GM18868 (cell line): ENCODE measurements around the gene ZCCHC10.
"Not testable (repeated sequence)": the region's sequence is repeated elsewhere in the genome, so short reads cannot be mapped to it uniquely, and the experiment has no call there.

Experiments
- ATAC-seq: cut with Tn5 transposase; IDR thresholded peaks from one replicate; pipeline ENCODE4 v1.9.1; 2021; ENCODE audit warnings: mild to moderate bottlenecking, moderate library complexity; ENCODE audit not compliant: unreplicated experiment

Gene ZCCHC10

DNA sequence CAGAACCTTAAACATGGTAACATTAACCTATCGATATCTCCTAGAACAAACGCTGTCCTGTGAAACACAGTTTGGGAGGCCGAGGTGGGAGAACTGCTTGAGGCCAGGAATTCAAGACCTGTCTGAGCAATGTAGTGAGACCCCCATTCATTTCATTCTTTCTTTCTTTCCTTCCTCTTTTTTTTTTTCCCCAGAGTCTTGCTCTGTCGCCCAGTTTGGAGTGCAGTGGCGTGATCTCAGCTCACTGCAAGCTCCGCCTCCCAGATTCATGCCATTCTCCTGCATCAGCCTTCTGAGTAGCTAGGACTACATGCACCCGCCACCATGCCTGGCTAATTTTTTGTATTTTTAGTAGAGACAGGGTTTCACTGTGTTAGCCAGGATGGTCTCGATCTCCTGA lies 20.2 kb upstream of the ZCCHC10 start:
- ATAC-seq: not testable (repeated sequence)

DNA sequence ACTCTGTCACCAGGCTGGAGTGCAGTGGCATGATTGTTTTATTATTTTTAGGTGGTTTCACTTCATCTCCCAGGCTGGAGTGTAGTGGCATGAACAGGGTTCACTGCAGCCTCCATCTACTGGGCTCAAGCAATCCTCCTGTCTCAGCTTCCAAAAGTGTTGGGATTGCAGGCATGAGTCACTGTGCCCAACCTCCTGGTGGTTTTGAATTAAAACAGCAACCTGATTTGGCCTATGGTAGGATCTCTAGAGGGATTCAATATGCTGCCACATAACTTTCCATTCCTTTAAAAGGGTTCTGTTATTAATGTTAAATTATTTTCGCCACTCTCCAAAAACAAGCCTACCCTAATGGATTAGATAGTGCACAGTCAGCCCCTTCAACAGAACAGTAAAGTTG lies 15.6 kb upstream of the ZCCHC10 start:
- no peak for ATAC-seq

DNA sequence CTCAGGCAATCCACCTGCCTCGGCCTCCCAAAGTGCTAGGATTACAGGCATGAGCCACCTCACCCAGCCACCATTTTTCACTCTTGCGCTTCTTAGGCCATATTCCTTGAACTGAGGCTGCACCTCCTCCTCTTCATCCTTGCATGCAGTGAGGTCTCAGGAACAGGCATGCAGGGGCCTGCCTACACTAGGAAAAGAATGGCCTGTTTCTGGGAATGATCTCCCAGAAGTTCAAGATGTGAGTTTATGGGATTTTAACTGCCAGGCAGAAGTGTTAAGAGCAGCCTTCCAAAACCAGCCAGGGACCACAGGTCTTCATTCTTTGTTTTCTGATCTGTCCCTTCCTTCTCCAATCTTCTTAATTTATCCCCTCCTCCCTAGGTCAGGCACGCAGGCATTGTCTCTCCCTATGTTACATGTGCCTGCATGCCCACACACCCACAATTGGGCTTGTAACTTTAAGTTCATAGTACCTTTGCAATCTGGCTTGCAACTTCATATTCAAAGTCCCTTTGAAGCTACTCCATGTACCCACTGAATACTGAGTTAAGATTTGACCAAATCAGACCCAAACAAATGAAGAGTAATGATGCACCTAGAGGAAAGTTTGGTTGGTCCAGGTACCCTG lies 14.9 kb upstream of the ZCCHC10 start:
- ATAC-seq: no peak

DNA sequence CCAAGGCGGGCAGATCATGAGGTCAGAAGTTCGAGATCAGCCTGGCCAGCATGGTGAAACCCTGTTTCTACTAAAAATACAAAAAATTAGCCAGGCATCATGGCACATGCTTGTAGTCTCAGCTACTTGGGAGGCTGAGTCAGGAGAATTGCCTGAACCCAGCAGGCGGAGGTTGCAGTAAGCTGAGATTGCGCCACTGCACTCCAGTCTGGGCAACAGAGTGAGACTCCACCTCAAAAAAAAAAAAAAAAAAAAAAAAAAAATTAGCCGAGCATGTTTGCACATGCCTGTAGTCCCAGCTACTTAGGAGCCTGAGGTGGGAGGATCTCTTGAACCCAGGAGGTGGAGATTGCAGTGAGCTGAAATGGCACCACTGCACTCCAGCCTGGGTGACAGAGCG lies 10.3 kb upstream of the ZCCHC10 start:
- not testable (repeated sequence) for ATAC-seq

DNA sequence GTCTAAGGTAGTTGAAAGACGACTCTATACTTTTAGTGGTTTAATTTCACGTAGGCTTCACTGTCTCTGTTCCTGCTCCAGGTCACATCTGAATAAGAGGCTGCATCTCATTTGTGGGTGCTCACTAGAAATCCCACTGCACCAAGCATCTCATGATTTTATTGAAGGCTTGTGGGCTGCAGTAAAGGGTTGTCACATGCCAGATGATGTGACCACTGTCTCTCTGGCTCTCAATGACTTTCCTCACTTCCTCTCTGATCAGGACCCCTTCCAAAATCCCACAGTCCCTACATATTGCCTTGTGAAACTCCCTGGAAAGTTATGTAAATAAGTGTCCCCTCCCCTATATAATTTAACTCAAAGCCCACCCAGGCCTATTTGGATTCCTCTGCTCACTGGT lies 8.9 kb upstream of the ZCCHC10 start:
- no peak for ATAC-seq

DNA sequence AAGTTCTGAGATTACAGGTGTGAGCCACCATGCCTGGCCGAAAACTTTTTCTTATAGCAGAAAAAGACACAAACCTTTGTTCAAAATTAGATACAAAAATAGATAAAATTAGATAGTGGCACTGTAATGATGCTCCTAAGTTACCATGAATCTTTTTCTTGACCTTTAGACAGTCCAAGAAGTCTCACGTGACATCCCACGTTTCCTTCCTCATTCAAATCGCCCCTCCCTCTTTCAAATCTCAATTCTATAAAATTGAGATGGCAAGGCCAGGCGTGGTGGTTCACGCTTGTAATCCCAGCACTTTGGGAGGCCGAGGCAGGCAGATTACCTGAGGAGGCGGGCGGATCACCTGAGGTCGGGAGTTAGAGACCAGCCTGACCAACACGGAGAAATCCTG lies 7.7 kb upstream of the ZCCHC10 start:
- ATAC-seq: no peak

DNA sequence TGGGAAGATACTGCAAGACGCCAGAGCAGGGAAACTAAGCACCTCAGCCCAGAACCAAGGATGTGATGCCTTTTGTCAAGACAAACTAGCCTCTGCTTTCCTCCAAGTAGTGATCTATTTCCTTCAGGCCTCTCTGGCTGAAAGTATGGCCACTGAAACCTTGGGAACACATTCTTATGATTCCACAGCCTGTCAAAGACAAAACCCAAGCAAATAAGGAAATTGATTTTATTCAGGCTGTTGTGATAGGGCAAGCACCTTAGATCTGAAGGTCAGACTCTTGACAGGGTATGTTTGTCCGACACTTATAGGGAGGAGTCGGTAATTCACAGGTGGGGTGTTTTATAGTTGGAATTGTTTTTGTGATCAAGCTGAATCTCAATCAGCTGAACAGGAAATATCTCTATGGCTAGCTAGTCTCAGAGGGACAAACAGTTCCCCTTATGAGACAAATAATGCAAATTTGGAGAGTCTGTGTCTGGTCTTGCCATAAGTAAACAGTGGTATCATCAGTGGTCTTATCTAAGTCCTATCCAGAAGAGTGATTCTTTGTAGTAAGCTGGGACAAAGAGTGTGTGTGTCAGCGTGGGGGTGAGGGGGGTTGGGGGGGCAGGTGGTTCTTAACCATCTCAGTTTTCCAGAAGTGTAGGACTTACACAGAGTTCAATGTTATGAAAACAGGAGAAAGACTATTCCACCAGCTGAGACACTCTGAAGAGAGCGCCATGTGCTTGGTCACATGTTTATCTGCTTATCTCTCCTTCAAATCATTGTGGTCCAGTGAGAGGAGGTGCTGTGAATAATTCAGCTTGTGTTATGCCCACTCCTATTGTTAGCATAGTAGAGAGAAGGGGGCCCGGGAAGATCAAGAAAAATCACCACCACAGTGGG lies 6.7 kb upstream of the ZCCHC10 start:
- ATAC-seq: peak; percentile 65

DNA sequence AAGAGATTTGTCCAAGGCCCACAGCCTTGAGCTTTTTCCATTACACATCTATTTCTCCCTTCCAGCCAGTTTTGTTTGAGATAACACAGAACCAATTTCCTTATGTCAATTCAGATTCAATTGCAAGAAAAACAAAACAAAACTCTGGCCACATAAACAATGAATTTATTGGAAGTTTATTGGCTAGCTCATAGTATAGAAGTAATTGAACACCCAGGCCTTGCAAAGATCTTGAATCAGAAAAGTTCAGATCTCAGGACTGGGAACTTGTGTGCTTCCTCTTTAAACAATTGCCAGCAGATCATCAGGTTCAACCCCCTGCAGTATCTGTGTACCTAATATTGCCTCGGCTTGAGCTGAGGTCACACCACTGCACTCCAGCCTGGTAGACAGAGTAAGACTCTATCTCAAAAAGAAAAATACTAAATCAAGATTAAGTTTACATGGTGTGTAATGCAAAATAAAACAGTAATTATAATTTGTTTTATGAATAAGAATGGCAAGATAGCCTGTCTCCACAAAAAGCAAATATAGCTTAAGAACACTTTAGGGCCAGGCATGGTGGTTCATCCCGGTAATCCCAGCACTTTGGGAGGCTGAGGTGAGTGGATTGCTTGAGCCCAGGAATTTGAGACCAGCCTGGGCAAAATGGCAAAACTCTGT lies 4.1 kb upstream of the ZCCHC10 start:
- no peak for ATAC-seq

DNA sequence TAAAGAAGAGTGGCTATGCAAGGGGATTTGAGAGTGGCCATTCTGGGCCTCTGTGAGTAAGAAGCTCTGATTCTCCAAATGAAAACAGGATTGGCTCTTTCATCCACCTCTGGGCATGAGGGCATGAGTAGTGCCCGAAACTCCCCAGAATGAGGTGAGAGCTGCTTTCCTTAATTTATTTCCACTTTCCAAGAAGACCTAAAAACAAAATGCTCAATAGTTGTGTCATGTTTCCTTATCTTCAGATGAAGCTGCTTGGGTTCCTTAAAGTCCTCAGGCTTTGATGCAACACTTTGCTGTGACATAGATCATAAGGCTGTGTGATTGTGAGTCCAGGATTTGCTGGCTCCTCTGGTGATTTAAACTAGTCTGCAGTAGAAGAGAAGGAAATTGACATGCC lies 3.1 kb upstream of the ZCCHC10 start:
- ATAC-seq: no peak

DNA sequence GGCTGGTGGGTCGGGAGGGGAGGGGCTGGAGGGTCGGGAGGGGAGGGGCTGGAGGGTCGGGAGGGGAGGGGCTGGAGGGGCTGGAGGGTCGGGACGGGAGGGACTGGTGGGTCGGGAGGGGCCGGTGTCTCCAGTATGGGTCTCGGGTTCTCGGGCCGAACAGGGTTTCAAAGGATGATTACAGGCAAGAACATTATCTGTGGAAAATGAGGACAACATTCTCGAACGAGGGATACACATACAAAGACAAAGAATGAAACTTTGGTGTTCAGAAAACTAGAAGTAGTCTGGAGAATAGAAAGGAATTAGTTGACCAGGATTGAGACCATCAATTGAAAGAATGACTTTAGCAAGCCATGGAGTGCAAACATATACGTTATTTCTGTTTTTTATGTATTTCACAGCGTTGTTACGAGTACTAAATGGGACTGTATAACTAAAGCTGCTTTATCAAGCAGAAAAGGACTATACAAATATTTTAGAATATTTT lies 360 bp upstream of the ZCCHC10 start:
- ATAC-seq: no peak

DNA sequence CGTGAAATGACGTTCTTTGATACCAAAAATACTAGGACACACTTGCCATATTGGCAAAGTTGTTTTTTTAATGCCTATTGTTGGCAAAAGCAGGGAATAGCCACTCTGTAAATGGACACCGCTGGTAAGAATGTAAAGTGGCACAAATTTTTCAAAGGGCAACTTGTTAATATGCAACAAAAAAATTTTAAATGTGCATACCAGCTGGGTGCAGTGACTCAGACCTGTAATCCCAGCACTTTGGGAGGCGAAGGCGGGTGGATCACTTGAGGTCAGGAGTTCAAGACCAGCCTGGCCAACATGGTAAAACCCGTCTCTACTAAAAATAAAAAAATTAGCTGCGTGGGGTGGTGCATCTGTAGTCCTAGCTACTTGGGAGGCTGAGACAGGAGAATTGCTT lies 6.9 kb downstream of the ZCCHC10 start:
- ATAC-seq: not testable (repeated sequence)

DNA sequence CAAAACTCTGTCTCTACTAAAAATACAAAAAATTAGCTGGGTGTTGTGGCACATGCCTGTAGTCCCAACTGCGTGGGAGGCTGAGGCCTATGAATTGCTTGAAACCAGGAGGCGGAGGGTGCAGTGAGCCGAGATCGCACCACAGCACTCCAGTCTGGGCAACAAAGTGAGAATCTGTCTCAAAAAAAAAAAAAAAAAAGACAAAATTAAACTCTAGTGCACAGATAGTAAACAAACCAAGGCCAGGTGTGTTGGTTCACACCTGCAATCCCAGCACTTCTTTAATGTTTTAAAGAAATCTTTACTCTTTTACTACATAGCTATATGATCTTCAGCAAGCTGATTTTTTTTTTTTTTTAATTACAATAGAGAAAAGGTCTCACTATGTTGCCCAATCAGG lies 8.4 kb downstream of the ZCCHC10 start:
- no peak for ATAC-seq

DNA sequence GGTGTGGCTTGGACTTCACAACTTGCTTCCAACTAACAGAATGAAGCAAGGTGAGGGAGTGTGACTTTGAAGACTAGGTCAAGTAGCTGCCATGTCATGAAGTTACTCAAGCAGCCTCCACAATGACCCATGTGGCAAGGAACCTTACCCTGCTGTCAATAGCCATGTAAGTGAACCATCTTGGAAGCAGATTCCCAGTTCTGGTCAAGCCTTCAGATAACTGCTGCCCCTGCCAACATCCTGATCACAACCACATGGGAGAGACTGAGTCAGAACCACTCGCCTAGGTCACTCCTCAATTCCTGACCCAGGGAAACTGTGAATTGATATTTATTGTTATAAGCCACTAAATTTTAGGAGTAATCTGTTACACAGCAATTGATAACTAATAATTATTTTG lies 10.9 kb downstream of the ZCCHC10 start:
- no peak for ATAC-seq

DNA sequence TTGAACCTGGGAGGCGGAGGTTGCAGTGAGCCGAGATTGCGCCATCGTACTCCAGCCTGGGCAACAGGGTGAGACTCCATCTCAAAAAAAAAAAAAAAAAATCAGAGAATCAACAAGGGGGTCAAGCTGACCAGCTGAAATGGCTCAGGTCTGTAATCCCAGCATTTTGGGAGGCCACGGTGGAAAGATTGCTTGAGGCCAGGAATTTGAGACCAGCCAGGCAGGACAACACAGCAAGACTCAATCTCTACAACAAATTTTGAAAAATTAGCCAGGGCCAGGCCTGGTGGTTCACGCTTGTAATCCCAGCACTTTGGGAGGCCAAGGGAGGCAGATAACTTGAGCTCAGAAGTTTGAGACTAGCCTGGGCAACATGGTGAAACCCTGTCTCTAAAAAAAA lies 17.9 kb downstream of the ZCCHC10 start:
- ATAC-seq: not testable (repeated sequence)

DNA sequence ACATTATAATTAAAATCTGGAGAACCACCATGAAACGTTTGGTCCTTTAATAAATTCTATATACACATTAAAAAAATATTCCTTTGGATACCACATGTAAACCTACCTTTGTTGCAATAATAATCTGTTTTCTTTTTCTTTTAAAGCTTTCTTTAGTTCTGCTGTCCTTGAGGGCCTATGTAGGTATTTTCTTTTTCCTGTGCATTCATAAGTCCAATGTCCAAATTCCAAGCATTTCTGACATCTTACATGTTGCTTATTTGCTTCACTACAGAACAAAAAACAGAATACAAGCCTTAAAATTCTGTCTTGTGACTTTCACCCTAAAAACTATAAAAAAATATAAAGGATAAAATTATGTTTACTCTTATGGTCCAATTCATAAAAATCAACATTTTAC lies 19.7 kb downstream of the ZCCHC10 start:
- ATAC-seq: no peak

DNA sequence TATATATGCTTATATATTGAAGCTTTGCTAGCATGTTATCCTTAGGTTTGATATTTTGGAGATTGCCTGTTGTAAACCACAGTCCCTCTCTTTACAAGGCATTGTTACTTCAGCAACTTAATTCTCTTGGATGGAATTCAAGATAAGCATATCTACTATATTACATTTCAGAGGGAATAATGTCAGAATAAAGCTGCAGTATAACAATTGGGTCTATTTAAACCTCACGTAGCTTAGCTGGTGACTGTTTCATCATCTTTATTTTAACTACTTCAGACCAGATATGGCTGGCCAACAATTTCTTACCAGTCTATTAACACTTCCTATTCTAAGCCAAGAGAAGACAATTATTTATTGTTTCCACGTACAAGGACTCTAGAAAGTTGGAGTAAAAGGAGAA lies 27.1 kb downstream of the ZCCHC10 start:
- ATAC-seq: no peak

DNA sequence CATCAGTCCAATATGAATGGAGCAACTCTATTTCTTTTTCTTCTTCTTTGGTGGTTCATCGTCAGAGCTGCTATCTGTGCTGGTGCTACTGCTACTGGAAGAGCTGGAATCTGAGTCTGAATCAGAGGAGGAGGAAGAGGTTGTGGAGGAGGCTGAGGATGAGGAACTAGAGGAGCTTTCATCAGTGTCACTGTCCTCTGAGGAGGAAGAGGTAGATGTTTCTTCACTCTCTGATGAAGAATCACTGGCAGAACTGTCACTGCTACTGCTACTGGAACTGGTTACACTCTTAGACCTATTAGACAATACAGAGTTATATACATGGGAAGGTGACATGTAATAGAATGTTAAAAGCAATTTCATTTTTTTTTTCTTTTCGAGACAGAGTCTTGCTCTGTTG lies 27.8 kb downstream of the ZCCHC10 start:
- no peak for ATAC-seq

DNA sequence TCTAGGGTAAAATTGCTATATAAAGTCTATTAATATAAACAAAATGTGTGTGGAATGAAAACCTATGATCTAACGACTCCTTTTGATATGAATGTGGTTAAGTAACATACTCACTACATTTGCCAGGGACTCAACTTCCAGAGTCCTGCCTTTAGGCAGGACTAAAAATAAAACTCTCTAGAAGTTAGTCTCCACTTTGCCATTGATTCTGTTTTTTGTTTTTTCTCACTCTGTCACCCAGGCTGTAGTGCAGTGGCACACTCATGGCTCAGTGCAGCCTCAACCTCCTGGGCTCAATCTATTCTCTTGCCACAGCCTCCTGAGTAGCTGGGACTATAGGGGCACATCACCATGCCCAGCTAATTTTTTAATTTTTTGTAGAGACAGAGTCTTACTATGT lies 30.0 kb downstream of the ZCCHC10 start:
- no peak for ATAC-seq

DNA sequence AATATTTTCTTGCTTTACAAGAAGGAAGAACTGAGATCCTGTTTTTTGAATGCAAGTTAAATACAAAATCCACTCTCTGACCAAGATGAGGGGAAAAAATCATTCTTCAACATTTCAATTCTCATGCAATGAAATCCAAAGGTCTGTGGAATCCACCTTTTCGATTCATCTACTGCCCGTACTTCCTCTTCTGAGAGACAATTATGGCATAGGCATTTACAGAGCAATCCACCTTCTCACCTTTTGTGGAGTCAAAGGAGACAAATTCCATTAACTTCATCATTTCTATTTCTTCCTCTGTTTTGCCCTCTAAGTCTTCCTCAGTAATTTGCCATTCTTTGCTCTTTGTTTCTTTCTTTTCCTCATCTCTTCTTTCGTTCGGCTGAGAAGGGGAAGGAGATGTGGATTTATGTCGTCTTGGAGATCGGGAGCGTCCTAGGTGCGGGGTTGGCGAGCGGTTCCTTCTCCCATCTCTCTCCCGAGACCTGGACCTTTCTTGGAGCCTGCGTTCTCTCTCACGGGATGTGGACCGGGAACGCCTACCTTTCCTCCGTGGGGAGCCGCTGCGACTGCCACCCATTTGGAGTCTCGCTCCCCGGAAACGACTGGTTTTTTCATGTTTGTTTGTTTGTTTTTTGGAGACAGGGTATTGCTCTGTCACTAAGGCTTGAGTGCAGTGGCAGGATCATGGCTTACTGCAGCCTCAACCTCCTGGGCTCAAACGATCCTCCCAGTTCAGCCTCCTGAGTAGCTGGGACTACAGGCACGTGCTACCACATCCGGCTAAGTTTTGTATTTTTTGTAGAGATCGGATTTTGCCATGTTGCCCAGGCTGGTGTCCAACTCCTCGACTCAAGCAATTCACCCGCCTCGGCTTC lies 38.6 kb downstream of the ZCCHC10 start:
- no peak for ATAC-seq

DNA sequence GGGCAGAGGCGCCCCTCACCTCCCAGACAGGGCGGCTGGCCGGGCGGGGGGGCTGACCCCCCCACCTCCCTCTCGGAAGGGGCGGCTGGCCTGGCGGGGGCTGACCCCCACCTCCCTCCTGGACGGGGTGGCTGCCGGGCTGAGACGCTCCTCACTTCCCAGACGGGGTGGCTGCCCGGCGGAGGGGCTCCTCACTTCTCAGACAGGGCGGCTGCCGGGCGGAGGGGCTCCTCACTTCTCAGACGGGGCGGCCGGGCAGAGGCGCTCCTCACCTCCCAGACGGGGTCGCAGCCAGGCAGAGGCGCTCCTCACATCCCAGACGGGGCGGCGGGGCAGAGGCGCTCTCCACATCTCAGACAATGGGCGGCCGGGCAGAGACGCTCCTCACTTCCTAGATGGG lies 43.4 kb downstream of the ZCCHC10 start:
- not testable (repeated sequence) for ATAC-seq

DNA sequence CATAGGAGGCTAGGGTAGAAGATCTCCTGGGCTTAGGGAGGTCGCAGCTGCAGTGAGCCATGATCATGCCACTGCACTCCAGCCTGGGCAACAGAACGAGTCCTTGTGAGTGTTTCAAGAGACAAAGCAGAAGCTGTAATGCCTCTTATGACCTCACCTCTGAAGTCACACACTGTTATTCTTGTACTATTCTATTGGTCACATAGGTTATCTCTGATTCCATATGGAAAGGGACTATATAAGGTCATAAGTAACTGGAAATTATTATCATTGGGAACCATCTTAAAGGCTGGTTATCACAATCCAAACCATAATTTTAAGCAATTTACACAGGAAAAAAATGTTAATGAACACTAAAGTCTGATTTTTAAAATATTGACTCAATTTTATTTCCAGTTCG lies 45.1 kb downstream of the ZCCHC10 start:
- no peak for ATAC-seq
